IPS DF 6.9 (cell line): ENCODE data around the gene UAP1.

Experiments used
- DNase-seq: peaks from one replicate; pipeline ENCODE4 v3.0.0-alpha.2; 2013; ENCODE audit warnings: low read depth, low spot score
- H3K27ac ChIP-seq: one replicate; pipeline ENCODE4 v1.5.1; 2013; ENCODE audit warnings: low read length, control low read depth
- H3K27me3 ChIP-seq: 2 replicates; pipeline ENCODE4 v1.6.1; 2013; ENCODE audit warnings: mild to moderate bottlenecking, low read length; ENCODE audit not compliant: control insufficient read depth, insufficient read depth
- H3K36me3 ChIP-seq: 2 replicates; pipeline ENCODE4 v1.6.1; 2013; ENCODE audit warnings: low read length; ENCODE audit not compliant: control insufficient read depth, insufficient read depth
- H3K4me1 ChIP-seq: 2 replicates; pipeline ENCODE4 v1.6.1; 2013; ENCODE audit warnings: low read length; ENCODE audit not compliant: control insufficient read depth, insufficient read depth
- H3K4me3 ChIP-seq: 2 replicates; pipeline ENCODE4 v1.5.1; 2013; ENCODE audit warnings: mild to moderate bottlenecking, low read length
- H3K9me3 ChIP-seq: 2 replicates; pipeline ENCODE4 v1.6.1; 2013; ENCODE audit warnings: low read length, inconsistent platforms; ENCODE audit not compliant: control insufficient read depth, insufficient read depth
- WGBS: extraction: QIAGEN DNeasy Blood & Tissue Kit; methylation state at CpG from one replicate; pipeline ENCODE4 v1.1.7; 2013; ENCODE audit warnings: mixed read lengths, missing lambda C conversion rate; ENCODE audit not compliant: insufficient read length, insufficient coverage; 5-methylcytosine and 5-hydroxymethylcytosine counted together

UAP1 gene

DNA sequence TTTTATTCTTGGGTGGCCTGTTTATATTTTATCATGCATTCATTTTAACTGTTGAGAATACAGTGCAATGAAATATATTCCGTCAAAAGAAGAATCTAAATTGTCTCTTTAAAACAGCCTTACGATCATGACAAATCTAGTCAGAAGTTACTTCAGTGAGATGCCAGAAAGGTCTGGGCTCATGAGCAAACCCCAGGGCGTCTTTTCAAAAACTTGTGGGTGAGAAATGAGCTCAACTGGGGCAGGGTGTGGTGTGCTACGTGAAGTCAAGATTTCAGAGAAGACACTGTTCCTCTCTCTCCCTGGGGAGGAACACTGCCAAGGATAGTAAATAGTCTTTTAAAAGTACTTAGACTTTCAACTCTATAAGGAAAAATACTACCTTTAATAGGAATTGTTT is 13.4 kb upstream of the UAP1 start:
- H3K4me1 ChIP-seq: no peaks in the 10 kb centered on the region
- no peak for DNase-seq
- no CpG with 5 or more reads among the region's 4 CpGs for WGBS
- H3K4me3 ChIP-seq: no peak overlapping the region
- no peaks in the 10 kb centered on the region for H3K27me3 ChIP-seq
- no peaks in the 10 kb centered on the region for H3K36me3 ChIP-seq
- H3K9me3 ChIP-seq: no peaks in the 10 kb centered on the region
- no peak overlapping the region for H3K27ac ChIP-seq

DNA sequence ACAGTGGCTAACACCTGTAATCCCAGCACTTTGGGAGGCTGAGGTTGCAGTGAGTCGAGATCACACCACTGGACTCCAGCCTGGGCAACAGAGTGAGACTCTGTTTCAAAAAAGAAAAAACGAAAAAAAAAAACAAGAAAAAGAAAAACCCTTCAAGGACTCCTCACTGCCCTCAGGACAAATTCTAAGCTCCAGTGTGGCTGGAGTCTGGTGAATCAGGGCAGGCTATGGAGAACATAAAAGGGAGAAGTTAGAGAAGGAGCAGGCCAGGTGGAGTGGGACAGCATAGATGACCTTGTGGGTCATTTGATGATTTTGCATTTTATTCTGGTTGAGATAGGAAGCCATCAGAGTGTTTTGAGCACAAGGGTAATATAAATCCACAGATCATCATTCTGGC is 12.5 kb upstream of the UAP1 start:
- no peak for DNase-seq
- no peaks in the 10 kb centered on the region for H3K9me3 ChIP-seq
- no peaks in the 10 kb centered on the region for H3K36me3 ChIP-seq
- no peaks in the 10 kb centered on the region for H3K4me1 ChIP-seq
- H3K27ac ChIP-seq: no peak overlapping the region
- H3K27me3 ChIP-seq: no peaks in the 10 kb centered on the region
- no peak overlapping the region for H3K4me3 ChIP-seq
- WGBS: no CpG with 5 or more reads among the region's 2 CpGs

DNA sequence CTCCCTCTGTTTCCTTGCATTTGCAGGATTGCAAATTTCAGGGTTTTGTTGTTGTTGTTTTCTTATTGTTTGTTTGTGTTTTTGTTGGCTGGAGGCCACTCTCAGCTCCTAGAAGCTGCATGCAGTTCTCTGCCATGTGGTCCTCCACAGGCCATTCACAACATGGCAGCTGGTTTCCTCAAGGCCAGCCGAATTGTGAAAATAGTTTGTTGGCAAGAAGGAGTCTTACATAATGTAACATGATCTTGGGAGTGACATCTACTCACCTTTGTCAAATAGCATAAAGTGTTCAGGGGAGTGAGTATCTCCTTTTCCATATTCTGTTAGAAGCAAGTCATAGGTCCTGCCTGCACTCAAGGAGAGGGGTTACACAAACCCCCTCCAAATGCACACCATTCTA is 10.6 kb upstream of the UAP1 start:
- Histone ChIP-seq H3K27me3 (no peaks in the 10 kb centered on the region), H3K4me3 (no peak overlapping the region), H3K4me1 (no peaks in the 10 kb centered on the region), H3K9me3 (no peaks in the 10 kb centered on the region), H3K36me3 (no peaks in the 10 kb centered on the region), H3K27ac (no peak overlapping the region)
- DNase-seq: no peak
- WGBS: no CpG with 5 or more reads among the region's 1 CpG

DNA sequence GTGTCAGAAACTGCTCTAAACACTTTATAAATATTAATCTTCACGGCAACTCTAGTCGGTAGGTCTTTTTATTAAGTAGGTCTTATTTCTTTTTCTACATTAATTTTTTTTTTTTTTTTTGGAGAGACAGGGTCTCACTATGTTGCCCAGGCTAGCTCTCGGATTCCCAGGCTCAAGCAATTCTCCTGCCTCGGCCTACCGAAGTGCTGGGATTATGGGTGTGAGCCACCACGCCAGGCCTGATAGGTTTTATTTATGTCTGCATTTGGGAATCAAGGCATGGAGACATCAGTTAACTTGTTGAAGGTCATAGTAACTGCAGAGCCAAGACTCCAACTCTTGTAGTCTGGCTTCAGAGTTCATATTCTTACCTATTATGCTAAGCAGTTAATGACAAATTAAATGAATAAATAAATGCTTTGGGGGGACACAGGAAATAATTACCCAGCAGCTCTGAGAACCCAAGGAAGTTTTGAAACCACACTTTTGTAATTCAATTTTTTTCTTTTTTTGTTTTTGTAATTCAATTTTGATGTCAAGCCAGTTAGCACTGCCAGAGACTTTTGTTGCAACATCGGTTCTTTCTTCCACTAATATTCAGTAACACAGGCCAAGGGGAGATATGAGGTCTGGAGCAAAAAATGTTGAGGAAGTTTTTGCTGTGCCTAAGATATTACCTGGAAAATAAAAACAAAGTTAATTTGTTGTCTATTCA is 9.4 kb upstream of the UAP1 start:
- no CpG with 5 or more reads among the region's 7 CpGs for WGBS
- no peak overlapping the region for H3K27ac ChIP-seq

DNA sequence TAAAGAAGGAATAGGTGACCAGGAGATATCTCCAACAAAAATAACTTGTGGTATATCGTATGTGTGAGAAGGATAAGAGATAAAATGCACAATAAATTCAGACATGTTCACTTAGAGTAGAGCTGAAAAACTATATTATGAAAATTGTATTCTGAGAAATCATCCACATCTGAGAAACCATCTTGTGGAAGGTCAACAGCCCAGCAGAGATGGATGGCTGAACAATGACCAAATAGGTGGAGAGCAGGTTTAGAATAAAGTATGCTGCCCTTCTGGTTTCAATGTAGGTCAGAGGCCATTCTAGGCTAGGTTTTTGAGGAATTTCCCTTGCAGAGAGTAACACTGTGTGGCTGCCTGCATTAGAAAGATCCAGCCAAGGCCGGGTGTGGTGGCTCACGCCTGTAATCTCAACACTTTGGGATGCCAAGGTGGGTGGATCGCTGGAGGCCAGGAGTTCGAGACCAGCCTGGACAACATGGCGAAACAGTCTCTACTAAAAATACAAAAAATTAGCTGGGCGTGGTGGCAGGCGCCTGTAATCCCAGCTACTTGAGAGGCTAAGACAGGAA is 8.8 kb upstream of the UAP1 start:
- H3K4me3 ChIP-seq: no peak overlapping the region
- no peak overlapping the region for H3K27ac ChIP-seq
- no peaks in the 10 kb centered on the region for H3K27me3 ChIP-seq
- H3K36me3 ChIP-seq: no peaks in the 10 kb centered on the region
- no peaks in the 10 kb centered on the region for H3K9me3 ChIP-seq
- no CpG with 5 or more reads among the region's 8 CpGs for WGBS
- DNase-seq: no peak
- H3K4me1 ChIP-seq: no peaks in the 10 kb centered on the region

More for the DNA sequence above, 9.4 kb upstream of the UAP1 start:
- H3K4me3 ChIP-seq: no peak overlapping the region
- no peaks in the 10 kb centered on the region for H3K9me3 ChIP-seq
- DNase-seq: no peak
- no peaks in the 10 kb centered on the region for H3K27me3 ChIP-seq
- no peaks in the 10 kb centered on the region for H3K36me3 ChIP-seq
- no peaks in the 10 kb centered on the region for H3K4me1 ChIP-seq

DNA sequence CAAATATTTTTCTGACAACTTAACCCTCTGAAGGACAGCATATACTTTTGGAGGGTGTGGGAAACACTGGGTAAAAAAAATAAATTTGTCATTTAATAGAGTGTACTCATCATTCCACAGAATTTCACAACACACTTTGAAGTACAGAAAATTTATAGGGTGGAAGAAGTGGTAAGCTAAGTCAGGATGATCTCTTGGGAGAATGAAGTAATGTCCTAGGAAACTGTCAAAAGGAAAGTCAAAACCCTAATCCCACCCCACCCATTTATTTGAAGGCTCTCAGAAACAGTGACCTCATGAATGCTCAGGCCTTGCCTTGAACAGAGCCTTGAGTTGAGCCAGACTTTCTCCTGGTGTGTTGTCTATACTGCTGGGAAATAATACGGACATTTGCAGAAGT is 7.3 kb upstream of the UAP1 start:
- WGBS: no CpG with 5 or more reads among the region's 1 CpG
- no peaks in the 10 kb centered on the region for H3K4me1 ChIP-seq
- no peaks in the 10 kb centered on the region for H3K9me3 ChIP-seq
- H3K36me3 ChIP-seq: no peaks in the 10 kb centered on the region
- DNase-seq: no peak
- no peaks in the 10 kb centered on the region for H3K27me3 ChIP-seq
- H3K4me3 ChIP-seq: no peak overlapping the region
- no peak overlapping the region for H3K27ac ChIP-seq

DNA sequence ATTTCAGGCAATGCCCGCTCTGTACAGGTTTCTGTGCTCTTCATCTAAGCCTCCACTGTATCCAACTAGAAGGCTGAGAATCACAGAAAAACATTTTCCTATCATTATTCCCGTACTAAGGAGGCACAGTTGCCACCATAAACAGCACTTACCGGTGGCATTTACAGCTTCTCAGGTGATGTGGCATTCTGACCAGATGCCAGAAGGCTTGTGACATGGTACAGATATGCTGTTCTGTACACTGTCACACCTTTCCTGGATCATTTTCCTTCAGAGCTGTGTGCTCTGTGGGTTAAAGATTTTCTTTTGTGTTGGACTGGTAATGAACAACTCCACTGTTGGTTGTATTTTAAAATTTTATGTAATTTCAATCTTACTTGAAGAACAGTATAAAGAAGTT is 4.0 kb upstream of the UAP1 start:
- no peak overlapping the region for H3K4me3 ChIP-seq

DNA sequence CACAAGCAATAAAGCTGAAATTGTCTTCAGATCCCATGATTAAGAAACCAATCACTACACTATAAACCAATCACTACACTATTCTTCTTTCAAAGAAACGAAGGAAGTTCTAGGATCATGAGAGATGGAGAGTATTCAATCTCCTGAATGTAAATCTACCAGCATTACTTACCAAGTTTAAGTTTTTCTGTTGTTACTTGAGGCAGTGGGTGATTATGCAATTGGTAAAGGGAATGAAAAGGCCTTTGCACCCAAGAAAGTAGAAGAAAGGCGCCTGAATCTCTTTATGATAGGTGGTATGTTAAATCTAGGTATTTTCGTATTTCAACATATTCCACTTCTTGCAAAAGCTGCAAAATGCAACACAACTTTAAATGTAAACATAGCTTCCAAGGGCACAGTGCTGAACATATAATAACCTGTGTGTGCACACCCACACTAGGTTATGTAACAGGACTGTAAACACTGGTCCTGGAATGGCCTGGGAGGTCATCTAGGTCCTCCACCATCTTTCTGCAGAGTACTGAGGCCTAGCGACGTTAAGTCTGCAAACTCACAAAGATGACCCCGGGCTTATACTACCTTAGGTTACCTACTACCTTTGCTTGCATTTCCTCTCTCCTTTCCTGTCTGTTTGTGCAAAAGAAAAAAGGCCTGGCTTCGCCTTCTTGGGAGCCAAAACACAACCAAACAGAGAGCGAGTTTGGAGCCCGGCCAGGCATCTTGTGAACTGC is 1.1 kb upstream of the UAP1 start:
- Histone ChIP-seq H3K9me3 (no peaks in the 10 kb centered on the region), H3K4me1 (peaks cover 2% of the 10 kb centered on the region; the same call in 1 of the 2 replicates), H3K4me3 (peak overlapping the region; percentile 46; the same call in 1 of the 2 replicates), H3K27ac (no peak overlapping the region), H3K27me3 (no peaks in the 10 kb centered on the region; the same call in 1 of the 2 replicates), H3K36me3 (no peaks in the 10 kb centered on the region)
- whole genome bisulfite sequencing: no CpG with 5 or more reads among the region's 9 CpGs
- DNase-seq: no peak

More for the DNA sequence above, 4.0 kb upstream of the UAP1 start:
- Histone ChIP-seq H3K36me3 (no peaks in the 10 kb centered on the region), H3K27me3 (no peaks in the 10 kb centered on the region; the same call in 1 of the 2 replicates), H3K9me3 (no peaks in the 10 kb centered on the region), H3K4me1 (peaks cover 2% of the 10 kb centered on the region; the same call in 1 of the 2 replicates), H3K27ac (no peak overlapping the region)
- no CpG with 5 or more reads among the region's 3 CpGs for WGBS
- no peak for DNase-seq

DNA sequence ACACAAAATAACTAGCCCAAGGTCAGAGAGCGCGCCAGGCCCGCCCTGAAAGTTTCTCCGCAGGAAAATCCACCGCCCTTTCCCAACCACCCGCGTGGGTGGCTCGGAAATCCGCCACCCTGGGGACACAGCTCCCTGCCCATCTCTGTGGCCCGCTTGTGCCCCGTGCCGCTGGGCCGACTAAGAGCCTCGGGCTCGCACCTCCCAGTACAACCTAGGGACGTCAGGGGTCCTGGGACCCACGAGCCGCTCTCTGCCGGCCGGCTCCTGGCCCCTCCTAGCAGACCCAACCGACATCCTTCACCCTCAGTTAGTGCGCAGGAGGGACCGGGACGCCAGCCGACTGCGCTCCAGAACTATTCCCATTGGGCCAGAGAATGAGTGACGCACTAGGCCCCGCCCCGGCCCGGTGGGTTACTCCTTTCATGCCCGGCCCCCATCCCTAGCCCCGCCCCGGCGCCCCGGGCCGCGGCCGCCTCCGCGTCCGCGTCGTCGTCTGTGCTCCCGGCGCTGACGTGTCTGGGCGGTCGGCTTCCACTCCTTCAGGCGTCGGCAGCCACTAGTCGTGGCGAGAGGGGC is 396 bp upstream of the UAP1 start:
- peak overlapping the region; percentile 85; the same call in 1 of the 2 replicates for H3K4me3 ChIP-seq

DNA sequence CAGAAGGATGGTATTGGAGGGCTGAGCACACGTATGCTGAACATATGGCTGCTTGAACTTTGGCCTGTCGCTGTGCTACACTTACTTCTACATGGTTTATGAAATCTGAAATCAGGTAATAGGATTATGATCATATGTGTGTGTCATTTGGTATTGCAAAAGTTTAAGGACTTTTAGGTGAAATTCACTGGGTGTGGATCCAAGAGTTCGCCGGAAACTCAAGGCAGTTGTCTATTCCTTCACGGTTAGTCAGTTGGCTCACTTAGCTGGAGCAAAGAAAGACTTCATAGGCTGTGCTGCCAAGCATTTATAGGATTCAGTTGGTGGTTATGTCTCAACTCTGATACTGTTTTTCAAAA is 927 bp downstream of the UAP1 start:
- DNase-seq: no peak
- H3K27ac ChIP-seq: no peak overlapping the region
- no CpG with 5 or more reads among the region's 5 CpGs for WGBS

More for the DNA sequence above, 396 bp upstream of the UAP1 start:
- Histone ChIP-seq H3K27ac (no peak overlapping the region), H3K27me3 (no peaks in the 10 kb centered on the region; the same call in 1 of the 2 replicates), H3K4me1 (peaks cover 2% of the 10 kb centered on the region; the same call in 1 of the 2 replicates), H3K9me3 (no peaks in the 10 kb centered on the region), H3K36me3 (no peaks in the 10 kb centered on the region)
- DNase-seq: peak; percentile 78
- no CpG with 5 or more reads among the region's 53 CpGs for WGBS

More for the DNA sequence above, 927 bp downstream of the UAP1 start:
- Histone ChIP-seq H3K9me3 (no peaks in the 10 kb centered on the region), H3K4me3 (no peak overlapping the region; the same call in 1 of the 2 replicates), H3K36me3 (no peaks in the 10 kb centered on the region), H3K4me1 (peaks cover 2% of the 10 kb centered on the region; the same call in 1 of the 2 replicates), H3K27me3 (no peaks in the 10 kb centered on the region; the same call in 1 of the 2 replicates)
